ENCODE measurements around the gene DEPDC1. TPM values are rescaled to one million over a fixed set of nuclear protein-coding genes. Genes with fewer than 3 reads are reported as not detected.

Gene DEPDC1
- total RNA-seq, 1 experiment from 2014 or later = 44.5 TPM

DNA sequence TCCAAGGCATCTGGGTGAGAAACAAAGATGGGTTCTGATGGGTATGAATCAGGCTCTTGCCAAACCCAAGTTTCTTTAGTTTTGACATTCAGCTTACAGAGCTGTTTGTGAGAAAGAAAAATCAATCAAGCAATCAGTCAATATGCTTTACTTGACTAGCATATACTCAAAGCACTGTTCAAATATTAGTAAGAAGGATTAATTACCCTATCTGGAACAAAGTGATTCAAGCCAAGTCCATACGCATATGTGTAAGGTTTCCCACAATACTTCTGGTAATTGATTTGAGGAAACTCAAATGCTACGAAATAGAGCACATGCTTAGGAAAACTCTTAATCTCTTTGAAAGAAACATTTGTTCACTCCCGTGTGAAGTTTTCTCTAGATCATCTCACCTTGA lies 65.8 kb downstream of the DEPDC1 start:
- CTCF ChIA-PET = interaction anchor here (1.9 kb wide), 1 partner anchor 12 kb away, joined by 5 read pairs; no protein-coding TSS in a partner anchor
- no peak overlapping the region for H3K27ac Mint-ChIP-seq
- H3K4me3 Mint-ChIP-seq = no peak overlapping the region
- H3K36me3 Mint-ChIP-seq = no peaks in the 10 kb centered on the region
- H3K4me1 Mint-ChIP-seq = no peaks in the 10 kb centered on the region
- POLR2A ChIA-PET = no interaction called here
- TF ChIP-seq, protein P1, sequence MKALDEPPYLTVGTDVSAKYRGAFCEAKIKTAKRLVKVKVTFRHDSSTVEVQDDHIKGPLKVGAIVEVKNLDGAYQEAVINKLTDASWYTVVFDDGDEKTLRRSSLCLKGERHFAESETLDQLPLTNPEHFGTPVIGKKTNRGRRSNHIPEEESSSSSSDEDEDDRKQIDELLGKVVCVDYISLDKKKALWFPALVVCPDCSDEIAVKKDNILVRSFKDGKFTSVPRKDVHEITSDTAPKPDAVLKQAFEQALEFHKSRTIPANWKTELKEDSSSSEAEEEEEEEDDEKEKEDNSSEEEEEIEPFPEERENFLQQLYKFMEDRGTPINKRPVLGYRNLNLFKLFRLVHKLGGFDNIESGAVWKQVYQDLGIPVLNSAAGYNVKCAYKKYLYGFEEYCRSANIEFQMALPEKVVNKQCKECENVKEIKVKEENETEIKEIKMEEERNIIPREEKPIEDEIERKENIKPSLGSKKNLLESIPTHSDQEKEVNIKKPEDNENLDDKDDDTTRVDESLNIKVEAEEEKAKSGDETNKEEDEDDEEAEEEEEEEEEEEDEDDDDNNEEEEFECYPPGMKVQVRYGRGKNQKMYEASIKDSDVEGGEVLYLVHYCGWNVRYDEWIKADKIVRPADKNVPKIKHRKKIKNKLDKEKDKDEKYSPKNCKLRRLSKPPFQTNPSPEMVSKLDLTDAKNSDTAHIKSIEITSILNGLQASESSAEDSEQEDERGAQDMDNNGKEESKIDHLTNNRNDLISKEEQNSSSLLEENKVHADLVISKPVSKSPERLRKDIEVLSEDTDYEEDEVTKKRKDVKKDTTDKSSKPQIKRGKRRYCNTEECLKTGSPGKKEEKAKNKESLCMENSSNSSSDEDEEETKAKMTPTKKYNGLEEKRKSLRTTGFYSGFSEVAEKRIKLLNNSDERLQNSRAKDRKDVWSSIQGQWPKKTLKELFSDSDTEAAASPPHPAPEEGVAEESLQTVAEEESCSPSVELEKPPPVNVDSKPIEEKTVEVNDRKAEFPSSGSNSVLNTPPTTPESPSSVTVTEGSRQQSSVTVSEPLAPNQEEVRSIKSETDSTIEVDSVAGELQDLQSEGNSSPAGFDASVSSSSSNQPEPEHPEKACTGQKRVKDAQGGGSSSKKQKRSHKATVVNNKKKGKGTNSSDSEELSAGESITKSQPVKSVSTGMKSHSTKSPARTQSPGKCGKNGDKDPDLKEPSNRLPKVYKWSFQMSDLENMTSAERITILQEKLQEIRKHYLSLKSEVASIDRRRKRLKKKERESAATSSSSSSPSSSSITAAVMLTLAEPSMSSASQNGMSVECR (CRISPR knock-in tag; IDR thresholded peaks at IDR 0.05; ENCODE audit: borderline replicate concordance) = no peak
- no peak for TF ChIP-seq GRHL2 (CRISPR knock-in tag; IDR thresholded peaks at IDR 0.05; ENCODE audit: insufficient replicate concordance, severe bottlenecking)
- DNase-seq (ENCODE audit: low spot score) (no peak), ATAC-seq (no peak)
- H3K9me3 Mint-ChIP-seq = no peaks in the 10 kb centered on the region
- H3K27me3 Mint-ChIP-seq (ENCODE audit: low read depth) = no peaks in the 10 kb centered on the region

DNA sequence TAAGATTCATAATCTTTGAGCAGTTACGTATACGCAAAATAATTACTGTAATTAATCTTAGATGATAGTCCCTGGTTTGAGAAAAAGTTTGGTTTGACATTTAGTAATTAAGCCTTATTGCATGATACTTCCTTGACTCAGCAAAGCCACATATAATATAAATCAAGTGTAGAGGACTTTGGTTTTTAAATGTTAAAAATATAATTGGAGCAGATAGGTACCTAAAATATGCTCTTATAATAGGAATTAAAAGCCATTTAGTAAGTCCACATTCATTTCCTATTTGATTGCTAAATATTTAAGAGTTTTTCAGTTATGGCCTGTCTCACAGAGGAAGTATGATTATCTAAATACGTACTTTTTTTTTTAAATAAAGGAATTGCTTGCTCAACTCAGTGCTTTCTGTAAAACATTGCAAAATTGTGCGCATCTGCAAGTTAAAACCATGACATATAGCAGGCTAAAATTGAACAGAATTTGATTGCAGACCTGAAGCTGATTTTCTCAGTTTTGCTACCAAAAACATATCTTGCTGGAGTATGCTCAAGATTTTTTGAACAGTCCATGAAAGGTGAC lies 67.6 kb downstream of the DEPDC1 start:
- CTCF ChIA-PET = no interaction called here
- Mint-ChIP-seq H3K36me3 (no peaks in the 10 kb centered on the region), H3K4me3 (no peak overlapping the region), H3K9me3 (no peaks in the 10 kb centered on the region), H3K4me1 (no peaks in the 10 kb centered on the region), H3K27me3 (ENCODE audit: low read depth) (no peaks in the 10 kb centered on the region), H3K27ac (no peak overlapping the region)
- no peak for DNase-seq (ENCODE audit: low spot score)
- ATAC-seq = no peak
- POLR2A ChIA-PET = no interaction called here
- TF ChIP-seq ZNF396 (CRISPR knock-in tag; IDR thresholded peaks at IDR 0.05; ENCODE audit: borderline replicate concordance) = no peak
- no peak for TF ChIP-seq ZNF317 (CRISPR knock-in tag; IDR thresholded peaks at IDR 0.05; ENCODE audit: borderline replicate concordance, low read depth)
- TF ChIP-seq NR3C1 (CRISPR knock-in tag; conservative IDR thresholded peaks at IDR 0.05; ENCODE audit: low read depth) = no peak
- no peak for TF ChIP-seq JUN (CRISPR knock-in tag; IDR thresholded peaks at IDR 0.05)
- TF ChIP-seq, protein P1 (CRISPR knock-in tag; IDR thresholded peaks at IDR 0.05; ENCODE audit: borderline replicate concordance) = no peak
- TF ChIP-seq GABPB1 (CRISPR knock-in tag; IDR thresholded peaks at IDR 0.05) = no peak
- no peak for TF ChIP-seq NFYB (CRISPR knock-in tag; conservative IDR thresholded peaks at IDR 0.05; ENCODE audit: low read depth)
- no peak for TF ChIP-seq CREB1 (CRISPR knock-in tag; IDR thresholded peaks at IDR 0.05)
- TF ChIP-seq, protein P2, sequence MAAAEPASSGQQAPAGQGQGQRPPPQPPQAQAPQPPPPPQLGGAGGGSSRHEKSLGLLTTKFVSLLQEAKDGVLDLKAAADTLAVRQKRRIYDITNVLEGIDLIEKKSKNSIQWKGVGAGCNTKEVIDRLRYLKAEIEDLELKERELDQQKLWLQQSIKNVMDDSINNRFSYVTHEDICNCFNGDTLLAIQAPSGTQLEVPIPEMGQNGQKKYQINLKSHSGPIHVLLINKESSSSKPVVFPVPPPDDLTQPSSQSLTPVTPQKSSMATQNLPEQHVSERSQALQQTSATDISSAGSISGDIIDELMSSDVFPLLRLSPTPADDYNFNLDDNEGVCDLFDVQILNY (CRISPR knock-in tag; IDR thresholded peaks at IDR 0.05) = no peak

DNA sequence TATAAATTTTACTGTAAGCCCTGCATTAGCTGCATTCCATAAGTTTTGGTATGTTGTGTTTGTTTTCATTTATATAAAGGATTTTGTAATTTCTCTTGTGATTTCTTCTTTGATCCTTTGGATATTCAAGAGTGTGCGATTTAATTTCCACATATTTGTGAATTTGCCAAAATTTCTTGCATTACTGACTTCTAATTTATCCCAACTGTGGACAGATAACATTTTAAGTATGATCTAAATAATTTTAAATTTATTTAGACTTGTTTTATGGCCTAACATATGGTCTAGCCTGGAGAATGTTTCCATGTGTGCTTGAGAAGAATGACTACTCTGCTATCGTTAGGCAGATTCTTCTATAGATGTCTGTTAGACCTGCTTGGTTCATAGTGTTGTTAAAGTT lies 70.3 kb downstream of the DEPDC1 start:
- POLR2A ChIA-PET = no interaction called here
- no peak overlapping the region for H3K27ac Mint-ChIP-seq
- no peaks in the 10 kb centered on the region for H3K27me3 Mint-ChIP-seq (ENCODE audit: low read depth)
- no peak for DNase-seq (ENCODE audit: low spot score)
- CTCF ChIA-PET = no interaction called here
- no peak for ATAC-seq
- no peaks in the 10 kb centered on the region for H3K36me3 Mint-ChIP-seq
- no peaks in the 10 kb centered on the region for H3K9me3 Mint-ChIP-seq
- H3K4me1 Mint-ChIP-seq = no peaks in the 10 kb centered on the region
- no peak overlapping the region for H3K4me3 Mint-ChIP-seq
- TF ChIP-seq TCF7 (CRISPR knock-in tag; IDR thresholded peaks at IDR 0.05; ENCODE audit: low read depth) = no peak
- TF ChIP-seq NFE2L1 (CRISPR knock-in tag; IDR thresholded peaks at IDR 0.05) = no peak
- TF ChIP-seq PRRX2 (CRISPR knock-in tag; IDR thresholded peaks at IDR 0.05) = no peak
- no peak for TF ChIP-seq FOXP1 (CRISPR knock-in tag; IDR thresholded peaks at IDR 0.05; ENCODE audit: borderline replicate concordance)
- TF ChIP-seq, protein P2 (CRISPR knock-in tag; IDR thresholded peaks at IDR 0.05) = no peak
- TF ChIP-seq, protein P3, sequence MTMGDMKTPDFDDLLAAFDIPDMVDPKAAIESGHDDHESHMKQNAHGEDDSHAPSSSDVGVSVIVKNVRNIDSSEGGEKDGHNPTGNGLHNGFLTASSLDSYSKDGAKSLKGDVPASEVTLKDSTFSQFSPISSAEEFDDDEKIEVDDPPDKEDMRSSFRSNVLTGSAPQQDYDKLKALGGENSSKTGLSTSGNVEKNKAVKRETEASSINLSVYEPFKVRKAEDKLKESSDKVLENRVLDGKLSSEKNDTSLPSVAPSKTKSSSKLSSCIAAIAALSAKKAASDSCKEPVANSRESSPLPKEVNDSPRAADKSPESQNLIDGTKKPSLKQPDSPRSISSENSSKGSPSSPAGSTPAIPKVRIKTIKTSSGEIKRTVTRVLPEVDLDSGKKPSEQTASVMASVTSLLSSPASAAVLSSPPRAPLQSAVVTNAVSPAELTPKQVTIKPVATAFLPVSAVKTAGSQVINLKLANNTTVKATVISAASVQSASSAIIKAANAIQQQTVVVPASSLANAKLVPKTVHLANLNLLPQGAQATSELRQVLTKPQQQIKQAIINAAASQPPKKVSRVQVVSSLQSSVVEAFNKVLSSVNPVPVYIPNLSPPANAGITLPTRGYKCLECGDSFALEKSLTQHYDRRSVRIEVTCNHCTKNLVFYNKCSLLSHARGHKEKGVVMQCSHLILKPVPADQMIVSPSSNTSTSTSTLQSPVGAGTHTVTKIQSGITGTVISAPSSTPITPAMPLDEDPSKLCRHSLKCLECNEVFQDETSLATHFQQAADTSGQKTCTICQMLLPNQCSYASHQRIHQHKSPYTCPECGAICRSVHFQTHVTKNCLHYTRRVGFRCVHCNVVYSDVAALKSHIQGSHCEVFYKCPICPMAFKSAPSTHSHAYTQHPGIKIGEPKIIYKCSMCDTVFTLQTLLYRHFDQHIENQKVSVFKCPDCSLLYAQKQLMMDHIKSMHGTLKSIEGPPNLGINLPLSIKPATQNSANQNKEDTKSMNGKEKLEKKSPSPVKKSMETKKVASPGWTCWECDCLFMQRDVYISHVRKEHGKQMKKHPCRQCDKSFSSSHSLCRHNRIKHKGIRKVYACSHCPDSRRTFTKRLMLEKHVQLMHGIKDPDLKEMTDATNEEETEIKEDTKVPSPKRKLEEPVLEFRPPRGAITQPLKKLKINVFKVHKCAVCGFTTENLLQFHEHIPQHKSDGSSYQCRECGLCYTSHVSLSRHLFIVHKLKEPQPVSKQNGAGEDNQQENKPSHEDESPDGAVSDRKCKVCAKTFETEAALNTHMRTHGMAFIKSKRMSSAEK (CRISPR knock-in tag; IDR thresholded peaks at IDR 0.05; ENCODE audit: borderline replicate concordance) = no peak
- no peak for TF ChIP-seq KAT7 (CRISPR knock-in tag; IDR thresholded peaks at IDR 0.05; ENCODE audit: borderline replicate concordance)
- no peak for TF ChIP-seq CREB1 (CRISPR knock-in tag; IDR thresholded peaks at IDR 0.05)
- TF ChIP-seq NR1H2 (CRISPR knock-in tag; IDR thresholded peaks at IDR 0.05) = no peak
